Tibial nerve (tissue), 4 donors: ENCODE data around the gene RPL13. TPM values are rescaled to one million over a fixed set of nuclear protein-coding genes. Genes with fewer than 3 reads are reported as not detected.

Experiments used
- DNase-seq, 2 donors: peaks; one replicate each; pipeline ENCODE4 v3.0.0-alpha.2; 2019; ENCODE audit warnings: low spot score in 2 of 2
- H3K27ac ChIP-seq, 4 donors: fragments of 200-600 bp; sonication (generic) in 3 of 4; one replicate each; pipeline ENCODE4 v1.5.1; 2017 to 2019; ENCODE audit warnings: mild to moderate bottlenecking in 1 of 4
- H3K27me3 ChIP-seq, 2 donors: fragments of 200-600 bp; sonication (generic) in 1 of 2; one replicate each; pipeline versions ENCODE4 v1.5.1 to v1.6.0; 2017 to 2019
- H3K36me3 ChIP-seq, 3 donors: fragments of 200-600 bp; sonication (generic); one replicate each; pipeline ENCODE4 v1.5.1; 2018 to 2019
- H3K4me1 ChIP-seq, 4 donors: fragments of 200-600 bp; sonication (generic) in 3 of 4; one replicate each; pipeline ENCODE4 v1.5.1; 2017 to 2019
- H3K4me3 ChIP-seq, 4 donors: fragments of 200-600 bp; sonication (generic) in 3 of 4; one replicate each; pipeline ENCODE4 v1.5.1; 2017 to 2019; ENCODE audit warnings: mild to moderate bottlenecking in 1 of 4, moderate library complexity in 1 of 4
- H3K9me3 ChIP-seq, 4 donors: fragments of 200-600 bp; sonication (generic) in 3 of 4; one replicate each; pipeline ENCODE4 v1.5.1; 2017 to 2019
- EP300 ChIP-seq, 2 donors: sonication (generic); formaldehyde crosslinking; IDR thresholded peaks; one replicate each; pipeline ENCODE4 v1.6.1; 2017; ENCODE audit warnings: antibody characterized with exemption in 2 of 2, mild to moderate bottlenecking in 1 of 2
- POLR2A ChIP-seq, 2 donors: fragments of 450-650 bp; IDR thresholded peaks; one replicate each; pipeline ENCODE4 v1.6.1; 2017; ENCODE audit warnings: antibody characterized with exemption in 2 of 2, mild to moderate bottlenecking in 2 of 2, moderate library complexity in 2 of 2
- WGBS, 2 donors: methylation state at CpG; one replicate each; pipeline ENCODE4 v1.1.5; 2018; 5-methylcytosine and 5-hydroxymethylcytosine counted together
- total RNA-seq, 4 donors: library from RNA; depleted of rRNA; stranded (reverse); fragments of >200 nt; gene quantifications; one replicate each; pipeline ENCODE4 v1.1.0, GENCODE V29; 2016
- TF ChIP-seq, protein P1 (sequence below), 5 experiments: fragments of 200-600 bp in 3 of 5; fragments of 450-650 bp in 2 of 5; sonication (generic) in 3 of 5; IDR thresholded peaks; one replicate each; pipeline ENCODE4 v1.5.1; 2016 to 2019; ENCODE audit warnings: antibody characterized with exemption in 5 of 5, mild to moderate bottlenecking in 3 of 5, moderate library complexity in 2 of 5

The RPL13 gene
- total RNA-seq, 4 donors from 2014 or later = 5,811 to 9,745 (median 6,935) TPM

DNA sequence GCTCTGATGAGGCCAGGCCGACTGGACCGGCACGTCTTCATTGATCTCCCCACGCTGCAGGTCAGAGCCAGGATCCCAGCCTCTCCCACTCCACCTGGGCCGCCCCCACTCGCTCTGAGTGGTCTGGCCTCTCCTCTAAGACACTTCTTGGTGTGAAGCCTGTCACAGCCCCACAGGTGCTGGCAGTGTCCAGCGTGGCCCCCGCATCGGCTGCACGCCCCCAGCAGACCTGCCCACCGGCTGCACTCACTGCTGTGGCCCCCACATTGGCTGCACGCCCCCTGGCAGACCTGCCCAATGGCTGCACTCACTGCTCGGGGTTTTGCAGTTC, 15.8 kb upstream of the RPL13 start:
- Histone ChIP-seq H3K36me3 (peaks cover 4 to 97% (median 7%) of the 10 kb centered on the region in 3 donors), H3K27ac (no peak overlapping the region), H3K4me3 (no peak overlapping the region), H3K9me3 (no peaks in the 10 kb centered on the region), H3K4me1 (no peaks in the 10 kb centered on the region), H3K27me3 (no peaks in the 10 kb centered on the region)
- WGBS, 2 donors = 92 to 94% methylated on average over 13 of the region's 13 CpGs
- no peak for DNase-seq
- TF ChIP-seq EP300 (IDR thresholded peaks at IDR 0.05) (no peak), POLR2A (IDR thresholded peaks at IDR 0.05) (no peak)
- TF ChIP-seq, protein P1, sequence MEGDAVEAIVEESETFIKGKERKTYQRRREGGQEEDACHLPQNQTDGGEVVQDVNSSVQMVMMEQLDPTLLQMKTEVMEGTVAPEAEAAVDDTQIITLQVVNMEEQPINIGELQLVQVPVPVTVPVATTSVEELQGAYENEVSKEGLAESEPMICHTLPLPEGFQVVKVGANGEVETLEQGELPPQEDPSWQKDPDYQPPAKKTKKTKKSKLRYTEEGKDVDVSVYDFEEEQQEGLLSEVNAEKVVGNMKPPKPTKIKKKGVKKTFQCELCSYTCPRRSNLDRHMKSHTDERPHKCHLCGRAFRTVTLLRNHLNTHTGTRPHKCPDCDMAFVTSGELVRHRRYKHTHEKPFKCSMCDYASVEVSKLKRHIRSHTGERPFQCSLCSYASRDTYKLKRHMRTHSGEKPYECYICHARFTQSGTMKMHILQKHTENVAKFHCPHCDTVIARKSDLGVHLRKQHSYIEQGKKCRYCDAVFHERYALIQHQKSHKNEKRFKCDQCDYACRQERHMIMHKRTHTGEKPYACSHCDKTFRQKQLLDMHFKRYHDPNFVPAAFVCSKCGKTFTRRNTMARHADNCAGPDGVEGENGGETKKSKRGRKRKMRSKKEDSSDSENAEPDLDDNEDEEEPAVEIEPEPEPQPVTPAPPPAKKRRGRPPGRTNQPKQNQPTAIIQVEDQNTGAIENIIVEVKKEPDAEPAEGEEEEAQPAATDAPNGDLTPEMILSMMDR (IDR thresholded peaks at IDR 0.05) = no peak

DNA sequence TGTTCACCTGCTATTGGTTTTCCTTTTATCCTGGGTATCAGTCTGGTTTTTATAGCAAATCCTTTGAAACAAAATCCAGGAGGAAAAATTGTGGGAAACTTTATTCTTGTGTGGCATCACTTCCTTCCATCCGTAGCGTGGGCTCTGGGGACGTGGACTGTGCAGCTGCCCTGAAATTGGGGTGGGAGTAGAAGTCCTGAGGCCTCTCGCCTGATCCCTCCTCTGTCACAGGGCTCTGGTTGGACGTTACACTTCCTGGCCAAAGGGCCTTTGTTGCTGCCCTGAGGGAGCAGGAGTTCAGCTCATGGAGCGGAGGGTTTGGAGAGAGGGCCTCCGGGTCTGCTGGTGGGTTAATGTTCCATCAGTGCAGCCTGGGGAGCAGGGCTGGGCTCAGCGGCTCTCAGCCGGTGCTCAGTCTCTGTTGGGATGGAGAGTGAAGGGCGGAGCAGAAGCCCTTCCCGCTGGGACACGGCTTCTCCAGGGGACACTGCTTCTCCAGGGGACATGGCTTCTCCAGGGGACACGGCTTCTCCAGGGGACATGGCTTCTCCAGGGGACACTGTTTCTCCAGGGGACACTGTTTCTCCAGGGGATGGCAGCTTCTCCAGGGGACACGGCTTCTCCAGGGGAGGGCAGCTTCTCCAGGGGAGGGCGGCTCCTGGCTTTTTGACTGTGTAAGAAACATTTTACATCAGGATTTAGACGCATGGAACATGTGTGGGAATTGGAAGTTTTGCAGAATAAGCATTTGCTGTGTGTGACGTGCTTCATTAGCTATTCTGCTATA, 15.2 kb upstream of the RPL13 start:
- Histone ChIP-seq H3K27me3 (no peaks in the 10 kb centered on the region), H3K4me3 (no peak overlapping the region), H3K27ac (no peak overlapping the region), H3K4me1 (no peaks in the 10 kb centered on the region), H3K36me3 (peaks cover 4 to 97% (median 7%) of the 10 kb centered on the region in 3 donors), H3K9me3 (no peaks in the 10 kb centered on the region)
- 86 to 87% methylated on average over 16 to 17 of the region's 17 CpGs for WGBS, 2 donors
- no peak for DNase-seq
- TF ChIP-seq, protein P1 (IDR thresholded peaks at IDR 0.05) = no peak
- TF ChIP-seq POLR2A (IDR thresholded peaks at IDR 0.05) (no peak), EP300 (IDR thresholded peaks at IDR 0.05) (no peak)

DNA sequence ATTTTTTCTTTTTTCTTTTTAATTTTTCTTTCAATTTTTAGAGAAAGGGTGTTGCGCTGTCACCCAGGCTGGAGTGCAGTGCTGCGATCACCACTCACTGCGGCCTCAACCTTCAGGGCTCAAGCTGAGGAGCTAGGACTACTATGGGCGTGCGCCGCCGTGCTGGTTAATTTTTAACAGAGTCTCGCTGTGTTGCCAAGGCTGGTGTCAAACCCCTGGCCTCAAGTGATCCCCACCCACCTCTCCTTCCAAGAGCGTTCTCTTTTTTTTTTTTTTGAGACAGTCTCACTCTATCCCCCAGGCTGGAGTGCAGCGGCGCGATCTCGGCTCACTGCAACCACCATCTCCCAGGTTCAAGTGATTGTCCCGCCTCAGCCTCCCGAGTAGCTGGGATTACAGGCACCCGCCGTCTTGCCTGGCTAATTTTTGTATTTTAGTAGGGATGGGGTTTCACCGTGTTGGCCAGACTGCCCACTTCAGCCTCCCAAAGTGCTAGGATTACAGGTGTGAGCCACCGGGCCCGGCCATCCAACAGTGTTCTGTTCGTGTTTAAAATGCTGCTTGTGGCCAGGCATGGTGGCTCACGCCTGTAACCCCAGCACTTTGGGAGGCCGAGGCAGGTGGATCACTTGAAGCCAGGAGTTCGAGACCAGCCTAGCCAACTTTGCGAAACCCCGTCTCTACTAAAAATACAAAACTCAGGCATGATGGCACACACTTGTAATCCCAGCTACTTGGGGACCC, 14.5 kb upstream of the RPL13 start:
- WGBS, 2 donors = 89 to 94% methylated on average over 26 of the region's 26 CpGs
- Histone ChIP-seq H3K4me3 (no peak overlapping the region), H3K27me3 (no peaks in the 10 kb centered on the region), H3K27ac (no peak overlapping the region), H3K4me1 (no peaks in the 10 kb centered on the region), H3K9me3 (no peaks in the 10 kb centered on the region), H3K36me3 (peaks cover 4 to 97% (median 7%) of the 10 kb centered on the region in 3 donors)
- TF ChIP-seq, protein P1 (IDR thresholded peaks at IDR 0.05) = no peak
- TF ChIP-seq POLR2A (IDR thresholded peaks at IDR 0.05) (no peak), EP300 (IDR thresholded peaks at IDR 0.05) (no peak)
- DNase-seq = no peak

DNA sequence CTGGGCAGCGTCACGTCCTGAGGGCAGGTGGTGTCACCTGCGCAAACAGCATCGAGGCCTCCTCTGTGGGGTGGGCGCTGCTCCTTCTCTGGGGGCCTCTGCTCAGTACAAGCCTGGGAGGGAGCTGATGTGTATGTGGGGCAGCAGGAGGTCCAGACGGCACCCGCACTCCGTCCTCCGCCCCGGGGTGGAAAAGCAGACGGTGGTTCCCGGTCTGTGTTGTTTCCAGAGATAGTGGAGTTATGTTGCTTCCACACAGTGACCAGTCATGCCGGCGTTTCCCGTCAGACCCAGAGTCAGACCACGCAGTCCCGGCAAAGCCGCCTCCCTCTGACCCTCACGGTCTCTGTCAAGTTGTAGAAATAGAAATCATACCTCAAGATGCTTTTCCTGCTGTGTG, 13.7 kb upstream of the RPL13 start:
- no peaks in the 10 kb centered on the region for H3K4me1 ChIP-seq
- no peaks in the 10 kb centered on the region for H3K27me3 ChIP-seq
- no peak for DNase-seq
- no peak overlapping the region for H3K4me3 ChIP-seq
- no peaks in the 10 kb centered on the region for H3K9me3 ChIP-seq
- no peak overlapping the region for H3K27ac ChIP-seq
- H3K36me3 ChIP-seq = peaks cover 0 to 97% (median 7%) of the 10 kb centered on the region in 3 donors
- 87 to 92% methylated on average over 11 to 18 of the region's 19 CpGs for WGBS, 2 donors
- TF ChIP-seq POLR2A (IDR thresholded peaks at IDR 0.05) (no peak), EP300 (IDR thresholded peaks at IDR 0.05) (no peak)
- TF ChIP-seq, protein P1 (IDR thresholded peaks at IDR 0.05) = no peak

DNA sequence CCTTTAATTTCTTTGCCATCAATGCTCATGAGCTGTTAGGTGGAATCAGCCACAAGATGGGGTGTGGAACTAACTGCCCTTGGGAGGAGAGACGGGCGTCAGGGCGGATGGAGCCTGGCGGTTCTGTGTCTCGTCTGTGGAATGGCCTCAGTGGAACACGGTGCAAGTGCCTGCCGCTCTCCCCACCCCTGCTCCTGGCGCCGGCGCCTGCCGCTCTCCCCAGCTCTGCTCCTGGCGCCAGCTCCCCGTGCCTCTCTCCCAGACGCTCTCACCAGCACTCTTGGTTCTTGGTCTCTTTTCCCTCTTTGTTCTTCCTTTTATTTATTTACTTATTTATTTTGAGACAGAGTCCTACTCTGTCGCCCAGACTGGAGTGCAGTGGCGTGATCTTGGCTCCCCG, 13.2 kb upstream of the RPL13 start:
- no peak for DNase-seq
- no peaks in the 10 kb centered on the region for H3K9me3 ChIP-seq
- no peak overlapping the region for H3K27ac ChIP-seq
- no peaks in the 10 kb centered on the region for H3K4me1 ChIP-seq
- no peak for TF ChIP-seq EP300 (IDR thresholded peaks at IDR 0.05)
- TF ChIP-seq POLR2A (IDR thresholded peaks at IDR 0.05) = no peak
- TF ChIP-seq, protein P1 (IDR thresholded peaks at IDR 0.05) = no peak
- H3K27me3 ChIP-seq = no peaks in the 10 kb centered on the region
- H3K36me3 ChIP-seq = peaks cover 0 to 97% (median 7%) of the 10 kb centered on the region in 3 donors
- 93 to 96% methylated on average over 17 of the region's 17 CpGs for WGBS, 2 donors
- no peak overlapping the region for H3K4me3 ChIP-seq
